ENCODE measurements around the gene SCAMP5.
A peak's percentile ranks its signal among the peaks of the same experiment; 100 is the strongest.

Gene SCAMP5

GRCh38 chr15:75022783-75023180, 27.4 kb downstream of the SCAMP5 start:
- DNase-seq (ENCODE audit: low read depth, low spot score), result no peak

- DNase-seq (ENCODE audit: low read depth, low spot score), result peak; percentile 90
Measured at GRCh38 chr15:75023181-75023871, 28.0 kb downstream of the SCAMP5 start, which contains the start of gene PPCDC. Gene PPCDC (plus strand): TSS chr15:75023590. CDS start chr15:75028319, 4,729 bp downstream.

GRCh38 chr15:75023872-75024636, 28.7 kb downstream of the SCAMP5 start:
- no peak for DNase-seq (ENCODE audit: low read depth, low spot score)

GRCh38 chr15:75025107-75025506, 29.7 kb downstream of the SCAMP5 start:
- DNase-seq (ENCODE audit: low read depth, low spot score), result no peak

GRCh38 chr15:75025548-75026260, 30.3 kb downstream of the SCAMP5 start:
- no peak for DNase-seq (ENCODE audit: low read depth, low spot score)

- DNase-seq (ENCODE audit: low read depth, low spot score), result no peak
Measured at GRCh38 chr15:75027551-75027950, 32.2 kb downstream of the SCAMP5 start.

GRCh38 chr15:75028991-75029377, 33.6 kb downstream of the SCAMP5 start:
- DNase-seq (ENCODE audit: low read depth, low spot score), result no peak

GRCh38 chr15:75029378-75030022, 34.1 kb downstream of the SCAMP5 start:
- DNase-seq (ENCODE audit: low read depth, low spot score), result peak; percentile 77

GRCh38 chr15:75030023-75030413, 34.7 kb downstream of the SCAMP5 start:
- DNase-seq (ENCODE audit: low read depth, low spot score), result no peak

- DNase-seq (ENCODE audit: low read depth, low spot score), result no peak
Measured at GRCh38 chr15:75030424-75030823, 35.1 kb downstream of the SCAMP5 start.

GRCh38 chr15:75031848-75032247, 36.5 kb downstream of the SCAMP5 start:
- no peak for DNase-seq (ENCODE audit: low read depth, low spot score)

GRCh38 chr15:75032395-75032794, 37.0 kb downstream of the SCAMP5 start:
- DNase-seq (ENCODE audit: low read depth, low spot score), result no peak

GRCh38 chr15:75033809-75034208, 38.4 kb downstream of the SCAMP5 start:
- no peak for DNase-seq (ENCODE audit: low read depth, low spot score)

GRCh38 chr15:75034615-75035014, 39.3 kb downstream of the SCAMP5 start:
- no peak for DNase-seq (ENCODE audit: low read depth, low spot score)

GRCh38 chr15:75036212-75036616, 40.9 kb downstream of the SCAMP5 start:
- DNase-seq (ENCODE audit: low read depth, low spot score), result no peak

- DNase-seq (ENCODE audit: low read depth, low spot score), result no peak
Measured at GRCh38 chr15:75037685-75038084, 42.3 kb downstream of the SCAMP5 start.

GRCh38 chr15:75038231-75038630, 42.9 kb downstream of the SCAMP5 start:
- no peak for DNase-seq (ENCODE audit: low read depth, low spot score)

GRCh38 chr15:75042730-75043508, 47.6 kb downstream of the SCAMP5 start:
- DNase-seq (ENCODE audit: low read depth, low spot score), result no peak

- DNase-seq (ENCODE audit: low read depth, low spot score), result no peak
Measured at GRCh38 chr15:75043509-75044257, 48.3 kb downstream of the SCAMP5 start.

GRCh38 chr15:75044258-75044878, 49.0 kb downstream of the SCAMP5 start:
- DNase-seq (ENCODE audit: low read depth, low spot score), result no peak
